Panc1 (cell line): ENCODE results near the gene RGP1. TPM values are rescaled to one million over a fixed set of nuclear protein-coding genes. Genes with fewer than 3 reads are reported as not detected.
A peak's percentile ranks its signal among the peaks of the same experiment; 100 is the strongest.

Experiments
- ATAC-seq: fragments of 200-7000 bp; cut with Tn5 transposase; 2 replicates; pipeline ENCODE4 v1.9.1; 2020; ENCODE audit warnings: mild to moderate bottlenecking, moderate library complexity
- BruUV-seq: library from RNA; stranded (reverse); fragments of 400-500 nt; replicated peaks from 2 replicates; lab custom pipeline; 2021; lab: Mats Ljungman, UMichigan
- CTCF ChIA-PET: fragments of 300-600 bp; sonication (Branson Sonifier 250); formaldehyde crosslinking; loops from one replicate; lab custom pipeline; 2022; ENCODE audit warnings: antibody characterized with exemption; lab: Charles Lee
- POLR2A ChIA-PET: fragments of 300-600 bp; sonication (Branson Sonifier 250); formaldehyde crosslinking; loops from one replicate; lab custom pipeline; 2022; ENCODE audit warnings: antibody characterized with exemption; lab: Charles Lee
- DNase-seq: peaks from one replicate; pipeline ENCODE4 v3.0.0-alpha.2; 2010; ENCODE audit warnings: low read depth, low spot score
- H3K27ac ChIP-seq: 2 replicates; pipeline ENCODE4 v1.5.1; 2011; ENCODE audit warnings: mild to moderate bottlenecking, low read length, inconsistent platforms
- H3K27me3 ChIP-seq: fragments of 200-500 bp; sonication (Bioruptor generic); 2 replicates; pipeline ENCODE4 v1.6.0; 2014; ENCODE audit warnings: low read length, inconsistent platforms; ENCODE audit not compliant: control insufficient read depth, insufficient read depth
- H3K36me3 ChIP-seq: fragments of 200-500 bp; sonication (Bioruptor generic); 2 replicates; pipeline ENCODE4 v1.5.1; 2014; ENCODE audit warnings: inconsistent platforms, mild to moderate bottlenecking, low read length, moderate library complexity; ENCODE audit not compliant: control insufficient read depth, insufficient read depth
- H3K4me1 ChIP-seq: 2 replicates; pipeline ENCODE4 v1.5.1; 2011; ENCODE audit warnings: inconsistent platforms, mild to moderate bottlenecking, low read length, moderate library complexity; ENCODE audit not compliant: control insufficient read depth, insufficient read depth
- H3K4me3 ChIP-seq, 2 experiments: 2 replicates each; pipeline ENCODE4 v1.5.1; 2011 to 2012; ENCODE audit warnings: low read depth in 2 of 2, low read length in 2 of 2, mild to moderate bottlenecking in 2 of 2, inconsistent platforms in 1 of 2, moderate library complexity in 1 of 2
- H3K9me3 ChIP-seq: fragments of 200-500 bp; sonication (Bioruptor generic); 2 replicates; pipeline ENCODE4 v1.5.1; 2014; ENCODE audit warnings: low read depth, mild to moderate bottlenecking, inconsistent platforms, low read length, moderate library complexity; ENCODE audit not compliant: control insufficient read depth, insufficient read depth
- CTCF ChIP-seq: fragments of 450-650 bp; IDR thresholded peaks from 2 replicates; pipeline ENCODE4 v1.5.1; 2017; ENCODE audit warnings: mild to moderate bottlenecking
- POLR2AphosphoS5 ChIP-seq: IDR thresholded peaks from 2 replicates; pipeline ENCODE4 v1.6.1; 2012; ENCODE audit warnings: mild to moderate bottlenecking, low read depth, low read length, moderate library complexity
- REST ChIP-seq, 2 experiments: IDR thresholded peaks; 2 replicates each; pipeline ENCODE4 v1.6.1; 2011 to 2012; ENCODE audit warnings: low read depth in 2 of 2, control low read depth in 1 of 2, low read length in 1 of 2, mild to moderate bottlenecking in 1 of 2, moderate library complexity in 1 of 2; ENCODE audit not compliant: insufficient read depth in 1 of 2
- SIN3A ChIP-seq: IDR thresholded peaks from 2 replicates; pipeline ENCODE4 v1.6.1; 2012; ENCODE audit warnings: low read depth, mild to moderate bottlenecking, low read length, moderate library complexity, borderline replicate concordance; ENCODE audit not compliant: insufficient read depth
- TCF7L2 ChIP-seq: IDR thresholded peaks from 2 replicates; pipeline ENCODE4 v1.6.1; 2011; ENCODE audit warnings: mild to moderate bottlenecking, low read depth, low read length, inconsistent platforms
- in situ Hi-C: cut with HindIII; loops from 2 replicates; pipeline ENCODE4 v1.10.0; 2016; ENCODE audit warnings: low sequenced_read_pairs, low pct_unique_long_range_greater_than_20kb
- intact Hi-C: fragments of 100-400 bp; cut with micrococcal nuclease; formaldehyde crosslinking; loops from one replicate; pipeline ENCODE4 v1.10.0; 2022; ENCODE audit not compliant: unreplicated experiment
- total RNA-seq: library from RNA; stranded (reverse); gene quantifications from one replicate; pipeline ENCODE4 v1.2.1, GENCODE V29; 2021; ENCODE audit not compliant: unreplicated experiment

The RGP1 gene
- total RNA-seq, 1 experiment from 2014 or later, result 43.3 TPM

GRCh38 chr9:35719546-35719945 lies 29.5 kb upstream of the RGP1 start:
- peaks cover 56% of the 10 kb centered on the region for H3K36me3 ChIP-seq
- BruUV-seq, result TSS peak; percentile 17
- no peak overlapping the region for H3K4me3 ChIP-seq
- DNase-seq, result no peak
- H3K27ac ChIP-seq, result no peak overlapping the region
- no peak for ATAC-seq
- TF ChIP-seq SIN3A (no peak), TCF7L2 (no peak), CTCF (no peak), REST (IDR thresholded peaks at IDR 0.05; ENCODE audit: insufficient read depth in 1 of 2, low read depth in 2 of 2, low read length in 1 of 2) (no peak), POLR2AphosphoS5 (no peak)
- in situ Hi-C loops, result no loop called here
- no peaks in the 10 kb centered on the region for H3K4me1 ChIP-seq
- CTCF ChIA-PET, result no interaction called here
- no peaks in the 10 kb centered on the region for H3K9me3 ChIP-seq
- H3K27me3 ChIP-seq, result no peaks in the 10 kb centered on the region
- intact Hi-C loops, result no loop called here
- POLR2A ChIA-PET, result interaction anchor here (0.6 kb wide), 1 partner anchor 12 kb away, joined by 3 read pairs; the partner anchor contains the start of gene TLN1

GRCh38 chr9:35723426-35723825 lies 25.7 kb upstream of the RGP1 start:
- ChIA-PET POLR2A (no interaction called here), CTCF (no interaction called here)
- H3K4me3 ChIP-seq, result no peak overlapping the region
- no peak for DNase-seq
- no peaks in the 10 kb centered on the region for H3K27me3 ChIP-seq
- H3K4me1 ChIP-seq, result peaks cover 6% of the 10 kb centered on the region
- intact Hi-C loops, result no loop called here
- no peak for ATAC-seq
- H3K9me3 ChIP-seq, result no peaks in the 10 kb centered on the region
- no peak overlapping the region for H3K27ac ChIP-seq
- in situ Hi-C loops, result no loop called here
- TF ChIP-seq POLR2AphosphoS5, result no peak
- TF ChIP-seq SIN3A, result no peak
- TF ChIP-seq CTCF, result no peak
- TF ChIP-seq REST (IDR thresholded peaks at IDR 0.05; ENCODE audit: insufficient read depth in 1 of 2, low read depth in 2 of 2, low read length in 1 of 2), result no peak
- no peak for TF ChIP-seq TCF7L2
- peaks cover 30% of the 10 kb centered on the region for H3K36me3 ChIP-seq
- BruUV-seq, result no TSS peak
